ENCODE results near the gene LENEP.

LENEP gene

GRCh38 chr1:154960446-154961136 is 32.8 kb upstream of the LENEP start:
- DNase-seq (ENCODE audit: low spot score) = no peak

- DNase-seq (ENCODE audit: low spot score) = peak; percentile 80
These were observed 31.9 kb upstream of the LENEP start, which contains the start of gene PYGO2 for GRCh38 chr1:154961207-154962155. TSS of gene PYGO2 (minus strand) at chr1:154961782. CDS start at chr1:154961576, 206 bp downstream.

- DNase-seq (ENCODE audit: low spot score) = peak; percentile 62
These were observed 31.1 kb upstream of the LENEP start for GRCh38 chr1:154962156-154962749.

- no peak for DNase-seq (ENCODE audit: low spot score)
These were observed 30.5 kb upstream of the LENEP start for GRCh38 chr1:154962795-154963330.

GRCh38 chr1:154963643-154964042 is 29.7 kb upstream of the LENEP start:
- DNase-seq (ENCODE audit: low spot score) = no peak

GRCh38 chr1:154964359-154964758 is 29.0 kb upstream of the LENEP start:
- DNase-seq (ENCODE audit: low spot score) = no peak

- DNase-seq (ENCODE audit: low spot score) = no peak
These were observed 27.3 kb upstream of the LENEP start for GRCh38 chr1:154966111-154966510.

- no peak for DNase-seq (ENCODE audit: low spot score)
These were observed 25.9 kb upstream of the LENEP start for GRCh38 chr1:154967331-154967950.

- peak; percentile 63 for DNase-seq (ENCODE audit: low spot score)
These were observed 24.7 kb upstream of the LENEP start for GRCh38 chr1:154968731-154969130.

- DNase-seq (ENCODE audit: low spot score) = no peak
These were observed 24.1 kb upstream of the LENEP start for GRCh38 chr1:154969246-154969645.

- no peak for DNase-seq (ENCODE audit: low spot score)
These were observed 23.4 kb upstream of the LENEP start for GRCh38 chr1:154969860-154970452.

GRCh38 chr1:154970631-154971340 is 22.6 kb upstream of the LENEP start, which contains the start of gene SHC1:
TSS of gene SHC1 (minus strand) at chr1:154970747. CDS start at chr1:154970526, 221 bp downstream.
- peak; percentile 96 for DNase-seq (ENCODE audit: low spot score)

GRCh38 chr1:154971341-154971998 is 21.9 kb upstream of the LENEP start:
- peak; percentile 71 for DNase-seq (ENCODE audit: low spot score)

GRCh38 chr1:154972213-154972516 is 21.2 kb upstream of the LENEP start:
- DNase-seq (ENCODE audit: low spot score) = no peak

- peak; percentile 97 for DNase-seq (ENCODE audit: low spot score)
These were observed 20.7 kb upstream of the LENEP start for GRCh38 chr1:154972517-154973343.

GRCh38 chr1:154973344-154974101 is 19.9 kb upstream of the LENEP start:
- peak; percentile 98 for DNase-seq (ENCODE audit: low spot score)

- peak; percentile 100 for DNase-seq (ENCODE audit: low spot score)
These were observed 19.1 kb upstream of the LENEP start, which contains the start of gene CKS1B for GRCh38 chr1:154974102-154974807. TSS of gene CKS1B (plus strand) at chr1:154974681. CDS start at chr1:154974746, 65 bp downstream.
